ENCODE data around the gene DTHD1. TPM values are rescaled to one million over a fixed set of nuclear protein-coding genes. Genes with fewer than 3 reads are reported as not detected.

The DTHD1 gene
- total and polyA plus RNA-seq, 2 of the 8 experiments (the other 6 are each of a cell fraction or from before 2014, with no cell fraction given), result not detected

DNA sequence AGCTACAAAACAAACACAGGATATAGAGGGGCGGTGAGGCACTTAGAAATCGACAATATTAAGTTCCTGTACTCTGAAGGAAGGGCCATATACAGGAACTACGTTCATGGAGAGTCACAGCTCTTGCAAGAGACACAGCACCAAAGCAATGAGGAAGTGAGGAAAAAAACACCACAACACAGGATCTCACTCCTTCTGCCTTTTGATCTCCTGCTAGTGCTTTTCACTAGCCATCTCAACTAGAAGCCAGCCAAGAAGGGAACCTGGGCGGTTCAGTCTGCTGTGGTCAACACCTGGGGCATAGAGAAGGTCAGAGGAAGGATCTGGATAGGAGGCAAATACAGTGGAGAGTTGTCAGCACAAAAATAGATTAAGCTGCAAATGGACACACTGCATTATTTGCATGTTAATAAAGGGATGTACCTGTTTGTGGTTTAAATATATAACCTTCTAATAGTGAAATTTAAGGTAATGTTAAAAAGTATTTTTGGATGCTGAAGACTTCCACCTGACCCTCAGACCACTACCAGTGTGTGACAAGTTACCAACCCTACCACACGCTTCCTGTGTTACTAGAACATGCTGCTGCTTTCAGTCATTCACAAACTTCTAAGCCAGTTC, 104.6 kb downstream of the DTHD1 start (continued):
- TF ChIP-seq HDAC6 (IDR thresholded peaks at IDR 0.05; ENCODE audit: low read depth, low read length), result no peak
- TF ChIP-seq, protein P1, sequence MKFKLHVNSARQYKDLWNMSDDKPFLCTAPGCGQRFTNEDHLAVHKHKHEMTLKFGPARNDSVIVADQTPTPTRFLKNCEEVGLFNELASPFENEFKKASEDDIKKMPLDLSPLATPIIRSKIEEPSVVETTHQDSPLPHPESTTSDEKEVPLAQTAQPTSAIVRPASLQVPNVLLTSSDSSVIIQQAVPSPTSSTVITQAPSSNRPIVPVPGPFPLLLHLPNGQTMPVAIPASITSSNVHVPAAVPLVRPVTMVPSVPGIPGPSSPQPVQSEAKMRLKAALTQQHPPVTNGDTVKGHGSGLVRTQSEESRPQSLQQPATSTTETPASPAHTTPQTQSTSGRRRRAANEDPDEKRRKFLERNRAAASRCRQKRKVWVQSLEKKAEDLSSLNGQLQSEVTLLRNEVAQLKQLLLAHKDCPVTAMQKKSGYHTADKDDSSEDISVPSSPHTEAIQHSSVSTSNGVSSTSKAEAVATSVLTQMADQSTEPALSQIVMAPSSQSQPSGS (IDR thresholded peaks at IDR 0.05; ENCODE audit: low read length), result no peak
- TF ChIP-seq CBX8 (IDR thresholded peaks at IDR 0.05; ENCODE audit: borderline replicate concordance, low read depth, low read length), result no peak
- no peak for TF ChIP-seq TAF1 (IDR thresholded peaks at IDR 0.05; ENCODE audit: low read depth, low read length)
